GM21576 (cell line): ENCODE measurements around the gene ATN1.

Experiments used
- ATAC-seq: cut with Tn5 transposase; IDR thresholded peaks from one replicate; pipeline ENCODE4 v1.9.1; 2021; ENCODE audit warnings: mild to moderate bottlenecking, moderate library complexity; ENCODE audit not compliant: unreplicated experiment

ATN1 gene

GRCh38 chr12:6943722-6944380, 16.1 kb downstream of the ATN1 start, which contains the start of the genes C12orf57 and RNU7-1:
Gene C12orf57 (plus strand): TSS chr12:6944022. CDS start chr12:6944122, 100 bp downstream.
Gene RNU7-1 (plus strand): TSS chr12:6943816.
- ATAC-seq = peak; percentile 29

- peak; percentile 30 for ATAC-seq
Observed at GRCh38 chr12:6944381-6945186, 16.8 kb downstream of the ATN1 start.

- no peak for ATAC-seq
Observed at GRCh38 chr12:6945613-6946012, 17.9 kb downstream of the ATN1 start.

GRCh38 chr12:6946033-6946919, 18.5 kb downstream of the ATN1 start:
- peak; percentile 20 for ATAC-seq

GRCh38 chr12:6946920-6947374, 19.2 kb downstream of the ATN1 start:
- ATAC-seq = no peak

GRCh38 chr12:6947615-6948014, 19.9 kb downstream of the ATN1 start:
- ATAC-seq = no peak

GRCh38 chr12:6948873-6949594, 21.3 kb downstream of the ATN1 start:
- ATAC-seq = no peak

DNA sequence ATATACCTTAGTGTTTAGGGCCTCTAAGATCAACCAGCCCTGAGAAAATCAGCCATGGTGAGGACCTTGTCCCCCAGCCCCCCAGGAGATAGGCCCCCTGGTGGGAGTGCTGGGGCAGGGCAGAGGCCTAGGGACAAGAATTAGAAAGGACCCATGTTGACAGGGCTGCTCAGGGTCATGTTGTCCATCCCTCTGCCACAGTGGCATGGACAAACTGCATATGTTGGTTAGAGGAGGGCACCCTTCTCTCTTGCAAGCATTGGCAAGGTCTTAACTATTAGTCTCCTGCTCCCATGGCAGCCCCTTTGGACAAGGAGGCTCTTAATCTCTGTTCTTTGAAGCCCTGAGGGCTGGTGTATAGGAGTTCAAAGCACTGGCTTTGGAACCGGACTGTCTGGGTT, 22.6 kb downstream of the ATN1 start:
- no peak for ATAC-seq

- ATAC-seq = no peak
Observed at GRCh38 chr12:6950811-6951540, 23.2 kb downstream of the ATN1 start, which contains the start of gene PTPN6. Gene PTPN6 (plus strand): TSS chr12:6951356. CDS start chr12:6951513, 157 bp downstream.

- ATAC-seq = no peak
Observed at GRCh38 chr12:6951551-6952120, 23.9 kb downstream of the ATN1 start.

GRCh38 chr12:6952121-6952862, 24.5 kb downstream of the ATN1 start:
- no peak for ATAC-seq

- no peak for ATAC-seq
Observed at GRCh38 chr12:6952863-6953441, 25.2 kb downstream of the ATN1 start.

DNA sequence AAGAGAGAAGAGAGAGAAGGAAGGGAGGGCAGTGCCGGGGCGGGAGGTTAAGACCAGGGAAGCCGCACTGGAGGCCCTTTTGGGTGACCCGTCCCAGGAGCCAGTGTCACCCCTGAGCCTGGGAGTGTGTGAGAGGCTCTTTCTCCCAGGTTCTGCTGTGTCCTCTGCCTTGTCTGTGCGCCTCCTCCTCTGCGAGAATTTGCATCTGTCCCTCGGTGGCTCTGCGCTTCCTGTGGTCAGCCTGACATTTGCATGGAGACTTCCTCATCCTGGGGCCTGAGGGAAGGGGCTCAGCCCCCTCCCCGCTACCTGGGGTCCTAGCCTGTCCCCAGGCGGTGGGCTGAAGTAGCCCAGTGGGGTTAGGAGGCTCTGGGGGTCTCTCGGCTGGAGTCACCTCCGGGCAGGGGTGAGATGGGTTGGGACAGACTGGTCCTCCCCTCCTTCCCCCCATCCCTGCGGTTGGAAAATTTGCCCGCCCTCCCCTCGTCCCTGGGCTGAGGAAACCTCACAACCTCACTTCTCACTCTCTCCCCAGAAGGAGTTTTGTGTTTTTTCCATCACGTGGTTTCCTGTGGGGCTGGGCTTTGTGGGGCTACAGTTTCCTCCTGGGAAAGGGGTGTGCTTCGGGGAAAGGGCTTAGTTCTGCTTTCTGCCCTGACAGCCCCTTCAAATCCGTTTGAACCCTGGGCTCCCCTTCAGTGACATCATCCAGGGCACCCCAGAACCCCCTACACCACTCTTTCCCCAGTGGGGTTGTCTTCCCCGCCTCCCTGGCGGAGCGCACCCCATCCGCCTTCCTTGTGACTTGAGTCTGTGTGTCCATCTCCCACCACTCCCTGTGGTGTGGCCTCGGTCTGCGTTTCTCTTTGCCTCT, 25.9 kb downstream of the ATN1 start:
- peak; percentile 34 for ATAC-seq

GRCh38 chr12:6954316-6955107, 26.8 kb downstream of the ATN1 start:
- ATAC-seq = no peak

GRCh38 chr12:6955108-6956020, 27.6 kb downstream of the ATN1 start:
- ATAC-seq = no peak
